ENCODE results near the gene APPL2. TPM values are rescaled to one million over a fixed set of nuclear protein-coding genes. Genes with fewer than 3 reads are reported as not detected.

APPL2 gene
- total RNA-seq, 1 donor from 2014 or later: 37.5 TPM

DNA sequence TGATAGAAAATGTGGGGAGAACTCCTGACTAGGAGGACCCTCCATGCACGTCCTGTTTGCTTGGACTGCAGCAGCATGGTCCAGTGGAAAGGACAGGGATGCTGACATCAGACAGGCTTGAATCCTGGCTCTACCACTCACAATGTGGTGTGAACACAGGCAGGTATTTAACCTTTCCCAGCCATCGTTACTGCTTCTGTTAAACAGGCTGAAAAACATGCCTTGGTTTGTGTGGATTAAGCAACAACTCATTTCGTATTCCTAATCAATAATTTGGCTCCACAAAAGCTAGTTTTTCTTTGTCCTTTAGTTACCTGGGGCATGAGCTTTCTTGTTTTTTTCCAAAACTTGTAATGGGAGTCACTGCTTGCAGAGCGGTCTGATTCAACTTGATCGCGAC, 41.0 kb downstream of the APPL2 start:
- Mint-ChIP-seq H3K36me3 (peaks cover 45% of the 10 kb centered on the region), H3K4me3 (no peak overlapping the region), H3K4me1 (no peaks in the 10 kb centered on the region), H3K9me3 (no peaks in the 10 kb centered on the region), H3K27ac (no peak overlapping the region), H3K27me3 (ENCODE audit: insufficient read depth, low read depth) (peaks cover 3% of the 10 kb centered on the region)
- no peaks in the 10 kb centered on the region for H3K4me1 ChIP-seq
- H3K27ac ChIP-seq: no peak overlapping the region
- H3K9me3 ChIP-seq (ENCODE audit: low read depth): no peaks in the 10 kb centered on the region
- no peak overlapping the region for H3K4me3 ChIP-seq
- no peaks in the 10 kb centered on the region for H3K27me3 ChIP-seq
- no peak overlapping the region for H3K9ac ChIP-seq
- no peaks in the 10 kb centered on the region for H3K79me2 ChIP-seq (ENCODE audit: low read depth)
- no peaks in the 10 kb centered on the region for H4K20me1 ChIP-seq (ENCODE audit: low read depth)
- no peaks in the 10 kb centered on the region for H3K36me3 ChIP-seq
- H3K4me2 ChIP-seq: no peak overlapping the region
- no peak for DNase-seq (ENCODE audit: low spot score)
- no peaks in the 10 kb centered on the region for H3F3A ChIP-seq (ENCODE audit: low read depth)
- TF ChIP-seq EZH2 (IDR thresholded peaks at IDR 0.05): no peak
- TF ChIP-seq EZH2phosphoT487 (IDR thresholded peaks at IDR 0.05): no peak
- no peak for TF ChIP-seq CTCF (IDR thresholded peaks at IDR 0.05)
- no peak overlapping the region for H2AFZ ChIP-seq (replicated peaks)

DNA sequence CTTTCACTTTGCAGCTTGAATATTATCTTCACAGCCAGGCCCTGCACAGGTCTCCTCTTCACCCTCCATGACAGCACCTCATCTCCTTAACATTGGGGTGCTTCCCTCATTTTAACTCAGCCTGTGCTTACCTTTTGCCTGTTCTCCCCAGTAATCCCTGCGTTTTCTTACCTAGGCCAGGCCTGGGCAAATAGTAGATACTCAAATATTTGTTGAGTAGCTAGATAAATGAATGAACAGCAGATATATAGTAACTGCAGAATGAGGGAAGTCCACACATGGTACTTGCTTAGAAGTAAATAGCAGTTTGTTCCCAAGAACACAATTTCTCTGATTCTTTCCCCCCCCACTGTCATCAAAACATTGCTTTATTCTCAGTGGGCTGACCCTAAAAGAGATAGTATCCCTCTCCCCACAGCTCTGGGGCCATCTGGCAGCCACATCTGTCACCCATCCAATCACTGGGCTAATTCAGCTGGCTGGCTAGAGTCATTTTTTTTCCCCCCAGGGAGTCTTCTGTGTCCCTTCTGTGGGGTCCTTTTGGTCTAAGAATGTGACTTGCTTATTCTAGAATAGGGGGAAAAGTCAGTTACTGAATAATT, 43.2 kb downstream of the APPL2 start:
- no peaks in the 10 kb centered on the region for H3K4me1 Mint-ChIP-seq
- TF ChIP-seq CTCF (IDR thresholded peaks at IDR 0.05) (no peak), EZH2 (IDR thresholded peaks at IDR 0.05) (no peak), EZH2phosphoT487 (IDR thresholded peaks at IDR 0.05) (no peak)
- Histone ChIP-seq H3K9ac (no peak overlapping the region), H3K4me1 (no peaks in the 10 kb centered on the region), H3K9me3 (ENCODE audit: low read depth) (no peaks in the 10 kb centered on the region), H3K36me3 (peaks cover 4% of the 10 kb centered on the region), H3K79me2 (ENCODE audit: low read depth) (no peaks in the 10 kb centered on the region), H3K27me3 (no peaks in the 10 kb centered on the region), H2AFZ (replicated peaks) (no peak overlapping the region), H4K20me1 (ENCODE audit: low read depth) (no peaks in the 10 kb centered on the region), H3F3A (ENCODE audit: low read depth) (no peaks in the 10 kb centered on the region), H3K27ac (no peak overlapping the region), H3K4me2 (no peak overlapping the region), H3K4me3 (no peak overlapping the region)
- peaks cover 58% of the 10 kb centered on the region for H3K36me3 Mint-ChIP-seq
- H3K27ac Mint-ChIP-seq: no peak overlapping the region
- peaks cover 3% of the 10 kb centered on the region for H3K27me3 Mint-ChIP-seq (ENCODE audit: insufficient read depth, low read depth)
- no peaks in the 10 kb centered on the region for H3K9me3 Mint-ChIP-seq
- no peak for DNase-seq (ENCODE audit: low spot score)
- no peak overlapping the region for H3K4me3 Mint-ChIP-seq

DNA sequence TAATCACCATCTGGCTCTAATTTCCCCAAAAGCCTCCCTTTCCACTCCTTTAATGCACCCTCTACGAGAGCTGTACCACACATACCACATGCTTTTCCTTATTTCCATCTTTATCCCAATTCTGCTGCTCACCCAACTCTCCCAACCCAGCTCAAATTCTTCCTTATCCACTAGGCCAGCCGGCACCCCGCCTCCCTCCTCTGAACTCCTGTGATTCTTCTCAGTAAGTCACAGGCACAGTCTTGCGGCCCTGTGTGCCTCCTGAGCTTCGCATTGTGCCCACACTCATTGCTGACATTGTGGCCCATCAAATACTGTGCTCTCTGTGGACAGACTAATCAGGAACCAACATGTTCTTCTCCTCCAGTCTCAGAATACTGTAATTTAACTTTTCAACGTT, 45.4 kb downstream of the APPL2 start:
- Mint-ChIP-seq H3K4me3 (no peak overlapping the region), H3K27me3 (ENCODE audit: insufficient read depth, low read depth) (no peaks in the 10 kb centered on the region), H3K9me3 (peaks cover 3% of the 10 kb centered on the region), H3K27ac (no peak overlapping the region), H3K4me1 (no peaks in the 10 kb centered on the region), H3K36me3 (peaks cover 60% of the 10 kb centered on the region)
- no peak overlapping the region for H2AFZ ChIP-seq (replicated peaks)
- H3K36me3 ChIP-seq: peaks cover 16% of the 10 kb centered on the region
- no peak for DNase-seq (ENCODE audit: low spot score)
- H3K27ac ChIP-seq: no peak overlapping the region
- H3K4me3 ChIP-seq: no peak overlapping the region
- H3K4me1 ChIP-seq: no peaks in the 10 kb centered on the region
- no peak overlapping the region for H3K4me2 ChIP-seq
- no peak overlapping the region for H3K9ac ChIP-seq
- H3K79me2 ChIP-seq (ENCODE audit: low read depth): no peaks in the 10 kb centered on the region
- H3K27me3 ChIP-seq: no peaks in the 10 kb centered on the region
- H4K20me1 ChIP-seq (ENCODE audit: low read depth): no peaks in the 10 kb centered on the region
- no peaks in the 10 kb centered on the region for H3F3A ChIP-seq (ENCODE audit: low read depth)
- H3K9me3 ChIP-seq (ENCODE audit: low read depth): no peaks in the 10 kb centered on the region
- no peak for TF ChIP-seq CTCF (IDR thresholded peaks at IDR 0.05)
- no peak for TF ChIP-seq EZH2 (IDR thresholded peaks at IDR 0.05)
- TF ChIP-seq EZH2phosphoT487 (IDR thresholded peaks at IDR 0.05): no peak

Data from neural progenitor cell (in vitro differentiated cells).